Activated T-helper 1 cell treated with anti-CD3 and anti-CD28 coated beads, Interleukin-12 subunit alpha, Interleukin-12 subunit beta, Interleukin-2, Interleukin-4 antibody, amounts not matched to agents 30 ng/mL and 10 ng/mL and 1 ng/mL, durations not matched to agents 14 hours and 24 hours and 36 hours (primary cell): ENCODE measurements around the gene OR4A16. TPM values are rescaled to one million over a fixed set of nuclear protein-coding genes. Genes with fewer than 3 reads are reported as not detected.

Experiments used
- DNase-seq: peaks from one replicate; pipeline ENCODE4 v3.0.0; 2021; ENCODE audit warnings: low spot score
- H3K27ac Mint-ChIP-seq: one replicate; pipeline ENCODE4 v1.8.0; 2021; ENCODE audit warnings: mild to moderate bottlenecking, mixed read lengths
- H3K27me3 Mint-ChIP-seq: one replicate; pipeline ENCODE4 v1.8.0; 2022; ENCODE audit warnings: mild to moderate bottlenecking, moderate library complexity, mixed read lengths; ENCODE audit not compliant: insufficient read depth
- H3K36me3 Mint-ChIP-seq: one replicate; pipeline ENCODE4 v1.8.0; 2021; ENCODE audit warnings: low read depth, mixed read lengths
- H3K4me1 Mint-ChIP-seq: one replicate; pipeline ENCODE4 v1.8.0; 2021; ENCODE audit warnings: low read depth, mixed read lengths
- H3K4me3 Mint-ChIP-seq: one replicate; pipeline ENCODE4 v1.8.0; 2021; ENCODE audit warnings: mild to moderate bottlenecking, moderate library complexity, mixed read lengths
- H3K9me3 Mint-ChIP-seq: one replicate; pipeline ENCODE4 v1.8.0; 2021; ENCODE audit warnings: mixed read lengths
- intact Hi-C: fragments of 100-400 bp; cut with micrococcal nuclease; formaldehyde crosslinking; loops from one replicate; pipeline ENCODE4 v1.15.1; 2024
- total RNA-seq: library from RNA; stranded (reverse); gene quantifications from 2 replicates; pipeline ENCODE4 v1.2.3, GENCODE V29; 2022

Gene OR4A16
- not detected in 2 replicates for total RNA-seq

- Mint-ChIP-seq H3K4me1 (no peaks in the 10 kb centered on the region), H3K27me3 (no peaks in the 10 kb centered on the region)
These were observed at the start of gene OR4A16 for GRCh38 chr11:55342901-55343300. TSS of gene OR4A16 (plus strand) at chr11:55343201. CDS start at chr11:55343201, 0 bp downstream.

GRCh38 chr11:55324500-55324899 is 18.5 kb upstream of the OR4A16 start:
- intact Hi-C loops, result no loop called here
- peaks cover 27% of the 10 kb centered on the region for H3K9me3 Mint-ChIP-seq
- H3K27me3 Mint-ChIP-seq, result no peaks in the 10 kb centered on the region
- no peaks in the 10 kb centered on the region for H3K4me1 Mint-ChIP-seq
- no peaks in the 10 kb centered on the region for H3K36me3 Mint-ChIP-seq
- DNase-seq, result no peak
- no peak overlapping the region for H3K4me3 Mint-ChIP-seq
- no peak overlapping the region for H3K27ac Mint-ChIP-seq

More at GRCh38 chr11:55342901-55343300, at the start of gene OR4A16:
- no peak within 1 kb of the TSS for H3K27ac Mint-ChIP-seq
- no peak within 1 kb of the TSS for H3K4me3 Mint-ChIP-seq
- DNase-seq, result no peak
- intact Hi-C loops, result no loop called here
- H3K9me3 Mint-ChIP-seq, result peaks cover 39% of the 10 kb centered on the region
- H3K36me3 Mint-ChIP-seq, result no peaks in the 10 kb centered on the region

GRCh38 chr11:55345306-55345705 is 2.3 kb downstream of the OR4A16 start:
- intact Hi-C loops, result no loop called here
- H3K9me3 Mint-ChIP-seq, result peaks cover 26% of the 10 kb centered on the region

GRCh38 chr11:55349032-55349431 is 6.0 kb downstream of the OR4A16 start:
- Mint-ChIP-seq H3K4me3 (no peak overlapping the region), H3K4me1 (no peaks in the 10 kb centered on the region), H3K36me3 (no peaks in the 10 kb centered on the region), H3K9me3 (peaks cover 15% of the 10 kb centered on the region), H3K27me3 (no peaks in the 10 kb centered on the region), H3K27ac (no peak overlapping the region)
- DNase-seq, result no peak
- intact Hi-C loops, result no loop called here

More at GRCh38 chr11:55345306-55345705, 2.3 kb downstream of the OR4A16 start:
- Mint-ChIP-seq H3K36me3 (no peaks in the 10 kb centered on the region), H3K27ac (no peak overlapping the region), H3K4me3 (no peak overlapping the region), H3K4me1 (no peaks in the 10 kb centered on the region), H3K27me3 (no peaks in the 10 kb centered on the region)
- no peak for DNase-seq

- H3K27me3 Mint-ChIP-seq, result no peaks in the 10 kb centered on the region
- H3K9me3 Mint-ChIP-seq, result peaks cover 46% of the 10 kb centered on the region
- no peak overlapping the region for H3K27ac Mint-ChIP-seq
- no peak overlapping the region for H3K4me3 Mint-ChIP-seq
- intact Hi-C loops, result no loop called here
- DNase-seq, result no peak
- H3K36me3 Mint-ChIP-seq, result no peaks in the 10 kb centered on the region
- H3K4me1 Mint-ChIP-seq, result no peaks in the 10 kb centered on the region
These were observed 14.7 kb downstream of the OR4A16 start for GRCh38 chr11:55357560-55358184.

- no peaks in the 10 kb centered on the region for H3K27me3 Mint-ChIP-seq
- intact Hi-C loops, result no loop called here
- H3K36me3 Mint-ChIP-seq, result no peaks in the 10 kb centered on the region
- no peak within 1 kb of the TSS for H3K4me3 Mint-ChIP-seq
- H3K9me3 Mint-ChIP-seq, result peaks cover 33% of the 10 kb centered on the region
- no peaks in the 10 kb centered on the region for H3K4me1 Mint-ChIP-seq
- H3K27ac Mint-ChIP-seq, result no peak within 1 kb of the TSS
- DNase-seq, result no peak
These were observed 24.7 kb downstream of the OR4A16 start, which contains the start of gene OR4A15 for GRCh38 chr11:55367674-55368073. TSS of gene OR4A15 (plus strand) at chr11:55367974. CDS start at chr11:55367974, 0 bp downstream.

Other genes starting within 250 kb of the OR4A16 start
- gene TRIM48, start 81.0 kb upstream of the OR4A16 start, total RNA-seq, result not detected in 2 replicates
- not detected in 2 replicates for gene OR4A15, start 24.8 kb downstream of the OR4A16 start, total RNA-seq
- not detected in 2 replicates for gene OR4C15, start 211.3 kb downstream of the OR4A16 start, total RNA-seq
- gene OR4C16, start 228.9 kb downstream of the OR4A16 start, total RNA-seq, result not detected in 2 replicates